T-helper 2 cell (primary cell): ENCODE results near the gene SURF6.
"Not testable (repeated sequence)": the region's sequence is repeated elsewhere in the genome, so short reads cannot be mapped to it uniquely, and the experiment has no call there.

Source experiments
- DNase-seq, 5 experiments: peaks; one replicate each; pipeline versions ENCODE4 v3.0.0 to v3.0.0-alpha.2; 2012 to 2022

The SURF6 gene

DNA sequence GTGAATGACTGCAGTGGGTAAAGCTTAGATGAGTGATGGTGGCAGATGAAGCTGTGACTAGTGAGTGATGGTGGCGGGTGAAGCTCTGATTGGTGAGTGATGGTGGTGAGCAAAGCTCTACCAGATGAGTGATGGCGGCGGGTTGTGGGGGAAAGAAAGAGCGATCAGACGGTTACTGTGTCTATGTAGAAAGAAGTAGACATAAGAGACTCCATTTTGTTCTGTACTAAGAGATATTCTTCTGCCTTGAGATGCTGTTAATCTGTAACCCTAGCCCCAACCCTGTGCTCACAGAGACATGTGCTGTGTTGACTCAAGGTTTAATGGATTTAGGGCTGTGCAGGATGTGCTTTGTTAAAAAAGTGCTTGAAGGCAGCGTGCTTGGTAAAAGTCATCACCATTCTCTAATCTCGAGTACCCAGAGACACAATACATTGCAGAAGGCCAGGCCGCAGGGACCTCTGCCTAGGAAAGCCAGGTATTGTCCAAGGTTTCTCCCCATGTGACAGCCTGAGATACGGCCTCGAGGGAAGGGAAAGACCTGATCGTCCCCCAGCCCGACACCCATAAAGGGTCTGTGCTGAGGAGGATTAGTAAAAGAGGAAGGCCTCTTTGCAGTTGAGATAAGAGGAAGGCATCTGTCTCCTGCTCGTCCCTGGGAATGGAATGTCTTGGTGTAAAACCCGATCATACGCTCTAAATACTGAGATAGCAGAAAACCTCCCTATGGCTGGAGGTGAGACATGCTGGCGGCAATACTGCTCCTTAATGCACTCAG, 52.5 kb downstream of the SURF6 start:
- not testable (repeated sequence) for DNase-seq

- no peak for DNase-seq
These were observed 53.3 kb downstream of the SURF6 start for GRCh38 chr9:133282464-133283238.

GRCh38 chr9:133280392-133280791, 55.6 kb downstream of the SURF6 start:
- DNase-seq = no peak
